22Rv1 (cell line): ENCODE results near the gene POLR1H.
A peak's percentile ranks its signal among the peaks of the same experiment; 100 is the strongest.
"Not testable (repeated sequence)": the region's sequence is repeated elsewhere in the genome, so short reads cannot be mapped to it uniquely, and the experiment has no call there.

Source experiments
- H3K27ac ChIP-seq: fragments of 450-650 bp; 2 replicates; pipeline ENCODE4 v1.5.1; 2017
- ZFX ChIP-seq: fragments of 450-650 bp; IDR thresholded peaks from 2 replicates; pipeline ENCODE4 v1.6.1; 2017; ENCODE audit warnings: antibody characterized with exemption, borderline replicate concordance
- TF ChIP-seq, protein P1 (sequence below): fragments of 450-650 bp; IDR thresholded peaks from 2 replicates; pipeline ENCODE4 v1.5.1; 2017; ENCODE audit warnings: mild to moderate bottlenecking

Gene POLR1H

GRCh38 chr6:30029588-30029987 is 31.5 kb upstream of the POLR1H start:
- TF ChIP-seq, protein P1, sequence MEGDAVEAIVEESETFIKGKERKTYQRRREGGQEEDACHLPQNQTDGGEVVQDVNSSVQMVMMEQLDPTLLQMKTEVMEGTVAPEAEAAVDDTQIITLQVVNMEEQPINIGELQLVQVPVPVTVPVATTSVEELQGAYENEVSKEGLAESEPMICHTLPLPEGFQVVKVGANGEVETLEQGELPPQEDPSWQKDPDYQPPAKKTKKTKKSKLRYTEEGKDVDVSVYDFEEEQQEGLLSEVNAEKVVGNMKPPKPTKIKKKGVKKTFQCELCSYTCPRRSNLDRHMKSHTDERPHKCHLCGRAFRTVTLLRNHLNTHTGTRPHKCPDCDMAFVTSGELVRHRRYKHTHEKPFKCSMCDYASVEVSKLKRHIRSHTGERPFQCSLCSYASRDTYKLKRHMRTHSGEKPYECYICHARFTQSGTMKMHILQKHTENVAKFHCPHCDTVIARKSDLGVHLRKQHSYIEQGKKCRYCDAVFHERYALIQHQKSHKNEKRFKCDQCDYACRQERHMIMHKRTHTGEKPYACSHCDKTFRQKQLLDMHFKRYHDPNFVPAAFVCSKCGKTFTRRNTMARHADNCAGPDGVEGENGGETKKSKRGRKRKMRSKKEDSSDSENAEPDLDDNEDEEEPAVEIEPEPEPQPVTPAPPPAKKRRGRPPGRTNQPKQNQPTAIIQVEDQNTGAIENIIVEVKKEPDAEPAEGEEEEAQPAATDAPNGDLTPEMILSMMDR: no peak
- TF ChIP-seq ZFX: no peak
- no peak overlapping the region for H3K27ac ChIP-seq

DNA sequence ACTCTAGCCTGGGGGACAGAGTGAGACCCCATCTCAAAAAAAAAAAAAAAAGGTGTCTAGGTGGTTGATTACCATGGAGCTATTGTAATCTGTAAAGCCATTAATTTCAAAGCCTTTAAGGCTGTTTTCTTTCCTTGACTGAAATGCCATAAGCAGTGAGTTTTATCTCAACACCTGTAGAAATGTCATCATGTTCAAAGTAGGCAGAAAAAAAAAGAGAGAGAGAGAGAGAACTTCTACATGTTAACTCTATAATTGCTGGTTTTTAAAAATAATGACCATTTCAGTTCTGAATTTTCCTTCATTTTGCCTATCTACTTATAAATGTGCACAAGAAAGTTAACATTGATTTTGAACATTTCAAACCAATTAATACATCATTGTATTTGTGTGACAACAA is 29.7 kb upstream of the POLR1H start:
- H3K27ac ChIP-seq: no peak overlapping the region
- no peak for TF ChIP-seq ZFX
- TF ChIP-seq, protein P1: no peak

DNA sequence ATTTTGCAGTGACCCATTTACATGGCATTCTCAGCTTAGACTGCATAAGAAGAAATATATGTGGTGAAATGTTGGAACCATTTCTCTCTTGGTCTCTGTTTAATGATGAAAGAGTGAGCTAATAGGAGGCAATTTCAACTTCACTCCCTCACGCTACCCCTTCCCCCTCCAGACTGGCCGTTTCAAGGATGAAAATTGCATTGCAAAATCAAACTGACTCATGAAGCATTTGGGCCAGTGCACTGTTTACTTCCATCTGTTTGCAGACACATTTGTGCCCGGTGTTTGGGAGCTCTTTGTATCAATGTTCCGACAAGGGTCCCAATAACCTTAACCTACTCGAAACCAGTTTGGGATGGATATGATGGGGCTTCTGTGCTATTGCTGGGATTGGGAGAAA is 27.6 kb upstream of the POLR1H start:
- H3K27ac ChIP-seq: not testable (repeated sequence)

GRCh38 chr6:30035784-30036183 is 25.3 kb upstream of the POLR1H start:
- no peak overlapping the region for H3K27ac ChIP-seq
- no peak for TF ChIP-seq ZFX
- TF ChIP-seq, protein P1: no peak

GRCh38 chr6:30037182-30037788 is 23.8 kb upstream of the POLR1H start:
- no peak overlapping the region for H3K27ac ChIP-seq
- TF ChIP-seq ZFX: no peak
- TF ChIP-seq, protein P1: peak; percentile 56

- no peak overlapping the region for H3K27ac ChIP-seq
- TF ChIP-seq, protein P1: no peak
- no peak for TF ChIP-seq ZFX
Observed at GRCh38 chr6:30041221-30041620, 19.8 kb upstream of the POLR1H start.

DNA sequence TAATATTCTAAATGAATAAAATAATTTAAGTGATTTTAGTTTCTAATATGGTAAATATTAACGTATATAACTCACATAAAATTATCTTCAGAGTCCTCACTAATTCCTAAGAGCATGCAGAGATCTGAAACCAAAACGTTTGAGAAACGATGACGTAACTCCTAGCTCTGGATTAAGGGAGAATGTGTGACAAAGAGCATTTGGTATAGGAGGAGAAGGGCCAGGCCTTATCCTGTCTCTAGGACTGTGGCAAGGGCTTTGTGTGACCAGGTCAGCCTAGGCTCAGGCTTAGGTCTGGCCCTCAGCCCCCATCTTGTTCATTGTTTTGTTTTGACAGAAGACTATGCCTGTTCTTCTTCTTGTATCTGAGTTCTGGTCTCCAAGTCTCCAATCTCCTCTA is 19.2 kb upstream of the POLR1H start:
- no peak overlapping the region for H3K27ac ChIP-seq
- TF ChIP-seq, protein P1: no peak
- no peak for TF ChIP-seq ZFX

- TF ChIP-seq, protein P1: no peak
- TF ChIP-seq ZFX: no peak
- H3K27ac ChIP-seq: no peak overlapping the region
Observed at GRCh38 chr6:30042476-30042875, 18.6 kb upstream of the POLR1H start.
